GM21576 (cell line): Measurements from ENCODE around the gene KIAA0825.

Experiments used
- ATAC-seq: cut with Tn5 transposase; IDR thresholded peaks from one replicate; pipeline ENCODE4 v1.9.1; 2021; ENCODE audit warnings: mild to moderate bottlenecking, moderate library complexity; ENCODE audit not compliant: unreplicated experiment

The KIAA0825 gene, protein sequence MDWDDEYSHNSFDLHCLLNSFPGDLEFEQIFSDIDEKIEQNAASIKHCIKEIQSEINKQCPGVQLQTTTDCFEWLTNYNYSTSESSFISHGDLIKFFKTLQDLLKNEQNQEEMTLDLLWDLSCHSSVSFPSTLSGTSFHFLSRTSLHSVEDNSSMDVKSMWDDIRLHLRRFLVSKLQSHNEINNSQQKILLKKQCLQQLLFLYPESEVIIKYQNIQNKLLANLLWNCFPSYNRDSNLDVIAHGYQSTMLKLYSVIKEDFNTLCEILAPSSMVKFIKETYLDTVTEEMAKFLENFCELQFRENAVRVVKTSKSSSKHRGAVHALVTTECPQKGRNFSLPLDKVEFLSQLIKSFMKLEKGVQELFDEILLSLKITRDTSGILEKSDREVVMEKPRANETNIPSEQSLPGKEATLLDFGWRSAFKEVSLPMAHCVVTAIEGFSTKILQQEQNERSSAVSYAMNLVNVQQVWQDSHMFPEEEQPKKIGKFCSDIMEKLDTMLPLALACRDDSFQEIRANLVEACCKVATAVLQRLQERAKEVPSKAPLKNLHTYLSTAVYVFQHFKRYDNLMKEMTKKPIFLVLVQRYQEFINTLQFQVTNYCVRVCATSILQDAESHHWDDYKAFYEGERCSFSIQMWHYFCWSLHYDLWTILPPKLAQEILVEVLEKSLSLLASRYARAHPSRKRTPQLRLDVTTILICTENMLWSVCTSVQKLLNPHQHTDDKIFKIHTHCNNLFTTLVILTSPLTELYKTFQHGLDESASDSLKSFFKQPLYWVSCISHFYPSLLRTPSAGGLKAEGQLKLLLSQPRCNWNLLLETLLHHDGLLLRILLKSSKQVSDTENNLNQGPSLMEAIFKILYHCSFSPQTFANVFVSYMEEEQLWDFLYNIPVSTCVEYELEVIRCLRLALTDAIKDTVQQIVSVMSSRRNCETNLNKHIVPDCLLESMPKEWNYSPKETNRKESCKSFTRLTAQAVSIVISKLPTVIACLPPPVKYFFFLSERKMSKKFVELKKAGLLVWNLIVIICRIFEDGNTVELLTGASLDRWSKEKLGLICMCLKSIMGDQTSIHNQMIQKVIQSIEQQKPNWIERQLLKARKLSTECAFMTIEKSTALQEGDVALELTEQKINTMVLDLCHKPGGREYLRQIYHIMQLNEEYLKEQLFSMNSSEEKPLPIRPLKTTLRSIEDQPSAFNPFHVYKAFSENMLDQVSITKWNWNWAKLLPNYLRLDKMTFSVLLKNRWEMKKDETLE (N-terminal part only)

DNA sequence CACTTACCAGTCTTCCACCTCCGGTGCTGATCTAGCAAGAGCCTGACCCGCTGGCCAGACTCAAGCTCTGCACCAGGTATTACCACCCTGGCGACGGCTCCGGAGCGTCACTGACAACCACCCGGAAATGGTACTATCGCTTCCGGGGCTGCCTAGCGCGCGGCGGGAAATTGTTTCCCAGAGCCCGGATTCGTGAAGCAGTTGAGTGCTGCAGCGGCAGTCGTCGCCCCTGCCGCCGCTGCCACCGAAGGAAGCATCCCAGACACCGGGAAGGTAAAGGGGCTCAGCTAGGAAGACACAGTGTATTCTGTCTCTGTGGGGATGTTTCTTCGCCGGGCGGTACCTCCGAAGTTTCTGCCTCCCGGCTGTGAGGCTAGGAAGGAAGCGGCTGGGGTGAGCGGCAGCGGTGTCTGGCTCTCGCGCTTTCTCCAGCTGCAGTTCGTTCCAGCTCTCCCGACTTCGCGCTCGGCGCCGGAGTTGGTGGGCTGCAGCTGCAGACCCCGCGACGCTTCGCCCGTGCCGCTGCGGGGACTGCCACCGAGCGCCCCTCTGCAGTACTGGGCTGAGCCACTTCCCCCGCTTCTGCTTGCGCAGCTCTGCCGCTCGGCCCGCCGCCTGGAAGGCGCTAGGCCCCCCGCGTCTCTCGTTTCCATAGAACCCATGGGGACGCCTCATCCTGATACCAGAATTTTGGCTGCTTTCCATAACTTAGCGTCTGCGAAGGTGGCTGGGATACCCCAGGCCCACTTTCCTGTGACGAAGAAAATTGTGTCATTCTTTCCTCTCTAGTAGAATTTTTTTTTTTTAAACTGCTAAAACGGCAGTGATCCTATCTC, at the start of gene KIAA0825, which contains the start of gene SLF1:
KIAA0825 (minus strand) TSS at position 112 of the 836 bp plus-strand sequence. CDS start 81,478 bp downstream, outside the sequence.
SLF1 (plus strand) TSS at position 177 of the 836 bp plus-strand sequence. CDS start 10,142 bp downstream, outside the sequence.
- ATAC-seq, result peak; percentile 97

DNA sequence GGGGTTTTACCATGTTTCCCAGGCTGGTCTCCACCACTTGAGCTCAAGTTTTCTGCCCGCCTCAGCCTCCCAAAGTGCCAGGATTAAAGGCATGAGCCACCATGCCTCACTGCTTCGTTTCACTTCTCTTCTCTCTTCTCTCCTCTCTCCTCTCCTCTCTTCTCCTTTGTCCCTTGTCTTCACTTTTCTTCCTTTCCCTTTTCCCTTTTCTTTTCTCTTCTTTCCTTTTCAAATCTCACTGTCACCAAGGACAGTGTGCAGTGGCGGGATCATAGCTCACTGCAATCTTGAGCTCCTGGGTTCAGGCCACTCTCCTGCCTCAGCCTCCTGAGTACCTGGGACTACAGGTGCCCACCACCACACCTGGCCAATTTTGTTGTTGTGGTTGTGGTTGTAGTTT, 49.5 kb upstream of the KIAA0825 start:
- no peak for ATAC-seq

DNA sequence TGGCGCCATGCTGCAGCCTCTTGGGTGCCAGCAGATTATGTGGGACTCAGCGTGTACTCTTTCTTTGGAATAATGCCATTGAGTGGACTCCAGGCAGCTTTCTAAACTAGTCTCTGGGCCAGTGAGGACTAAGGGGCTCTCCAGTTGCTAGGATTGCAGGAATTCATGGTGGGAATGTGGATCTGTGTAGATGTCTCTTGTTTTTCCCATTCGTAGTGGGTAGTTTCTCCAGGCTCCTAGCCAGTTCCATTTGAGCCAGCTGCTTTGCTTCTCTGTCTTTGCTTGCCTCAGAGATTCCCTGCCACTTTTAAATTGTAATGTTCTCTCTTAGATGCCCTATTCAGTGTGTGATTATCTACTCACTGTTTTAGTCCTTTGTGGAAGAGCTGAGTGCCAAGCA, 42.7 kb upstream of the KIAA0825 start:
- ATAC-seq, result no peak

DNA sequence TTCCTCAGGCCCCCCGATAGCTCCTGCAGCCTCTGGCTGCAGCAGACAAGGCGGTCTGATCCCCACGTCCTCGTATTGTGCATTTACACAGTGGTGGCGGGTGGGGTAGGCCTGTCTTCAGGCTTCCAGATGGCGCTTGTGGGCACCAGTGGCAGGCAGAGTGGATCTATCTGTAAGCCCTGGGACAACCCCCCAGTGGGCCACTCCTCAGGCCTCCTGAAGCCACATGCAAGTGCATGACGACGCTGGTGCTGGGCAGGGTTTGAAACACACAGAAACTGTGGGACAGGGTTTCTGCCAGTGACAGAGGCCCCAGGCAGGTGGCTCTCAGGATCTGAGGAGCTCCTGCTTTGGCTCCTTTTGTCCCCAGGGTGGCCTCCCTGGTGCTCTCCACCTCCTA, 42.1 kb upstream of the KIAA0825 start:
- no peak for ATAC-seq

DNA sequence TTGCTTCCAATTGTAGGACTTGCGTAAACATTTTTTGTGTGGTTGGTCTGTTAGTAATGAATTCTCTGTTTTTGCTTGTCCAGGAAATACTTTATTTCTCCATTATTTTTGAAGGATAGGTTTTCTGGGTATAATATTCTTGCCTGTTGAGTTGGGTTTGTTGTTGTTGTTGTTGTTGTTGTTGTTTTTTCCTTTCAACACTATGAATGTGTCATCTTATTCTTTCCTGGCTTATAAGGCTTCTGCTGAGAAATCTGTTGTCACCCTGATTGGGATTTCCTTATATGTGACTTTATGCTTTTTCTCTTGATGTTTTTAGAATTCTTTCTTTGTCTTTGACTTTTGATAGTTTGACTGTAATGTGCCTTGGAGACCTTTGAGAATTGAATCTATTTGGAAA, 39.9 kb upstream of the KIAA0825 start:
- ATAC-seq, result no peak

DNA sequence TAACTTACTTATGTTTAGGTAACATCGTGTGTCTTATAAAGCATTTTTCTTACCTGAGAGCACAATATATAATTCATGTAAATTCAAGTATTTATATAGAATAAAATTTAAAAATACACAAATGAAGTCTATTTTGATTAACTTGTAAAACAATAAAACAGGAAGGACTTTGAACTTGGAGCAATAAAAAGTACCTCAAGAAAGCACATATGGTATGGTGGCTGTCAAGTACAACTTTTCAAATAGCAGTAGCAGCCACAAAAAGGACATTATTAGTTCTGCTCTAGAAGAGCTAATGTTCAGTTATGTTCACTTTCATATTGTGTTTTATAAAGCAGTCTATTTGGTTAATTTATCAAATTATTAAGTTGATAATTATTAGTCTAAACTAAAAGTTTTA, 31.5 kb upstream of the KIAA0825 start:
- no peak for ATAC-seq

DNA sequence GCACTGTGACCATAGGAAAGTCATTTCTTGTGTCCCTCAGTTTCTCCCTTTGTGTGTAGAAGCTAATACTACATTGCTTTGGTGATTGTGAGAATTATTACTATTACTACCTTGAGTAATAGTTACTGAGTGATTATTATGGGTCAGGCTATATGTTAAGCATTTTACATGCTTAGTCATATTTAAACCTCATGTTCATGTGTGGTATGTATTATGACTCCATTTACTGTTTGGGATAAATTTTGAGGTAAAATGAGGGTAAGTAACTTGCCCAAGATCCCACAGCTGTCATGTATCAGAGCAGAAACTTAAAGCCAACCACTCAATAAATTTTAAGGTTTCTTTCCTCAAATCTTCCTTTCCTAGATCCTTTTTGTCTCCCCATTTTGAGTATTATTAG, 28.4 kb upstream of the KIAA0825 start:
- no peak for ATAC-seq

DNA sequence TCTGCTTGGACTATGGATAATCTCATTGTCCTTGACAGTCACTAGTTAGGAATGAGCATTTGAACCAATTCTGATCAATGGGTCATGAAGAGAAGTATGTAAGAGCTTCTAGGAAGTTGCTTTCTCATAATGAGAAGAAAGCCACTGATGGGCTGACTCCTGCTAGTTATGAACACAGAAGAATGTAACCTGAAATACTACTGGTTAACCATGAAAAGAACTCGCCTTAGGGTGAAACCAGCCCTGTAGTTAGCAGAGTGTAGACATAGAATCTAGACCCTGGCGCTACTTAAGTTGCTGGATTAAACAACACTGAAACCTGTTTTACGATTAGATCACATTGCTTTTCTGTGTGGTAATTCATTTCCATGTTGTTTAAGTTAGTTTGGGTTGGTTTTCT, 26.6 kb upstream of the KIAA0825 start:
- no peak for ATAC-seq

DNA sequence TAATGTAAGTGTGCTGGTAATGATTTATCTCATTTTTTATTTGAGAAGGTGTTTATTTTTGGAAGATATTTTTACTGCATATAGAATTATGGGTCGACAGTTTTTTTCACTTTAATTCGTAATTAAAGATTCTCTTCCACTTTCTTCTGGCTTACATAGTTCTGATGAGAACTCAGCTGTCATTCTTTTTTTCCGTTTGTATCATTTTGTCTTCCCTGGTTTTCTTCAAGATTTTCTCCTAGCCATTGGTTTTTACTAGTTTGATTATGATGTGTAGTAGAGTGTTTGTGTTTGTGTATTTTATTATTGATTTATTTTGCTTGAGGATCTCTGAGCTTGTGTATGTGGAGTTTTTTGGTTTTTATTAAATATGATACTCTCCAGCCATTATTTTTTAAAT, 21.8 kb upstream of the KIAA0825 start:
- no peak for ATAC-seq

DNA sequence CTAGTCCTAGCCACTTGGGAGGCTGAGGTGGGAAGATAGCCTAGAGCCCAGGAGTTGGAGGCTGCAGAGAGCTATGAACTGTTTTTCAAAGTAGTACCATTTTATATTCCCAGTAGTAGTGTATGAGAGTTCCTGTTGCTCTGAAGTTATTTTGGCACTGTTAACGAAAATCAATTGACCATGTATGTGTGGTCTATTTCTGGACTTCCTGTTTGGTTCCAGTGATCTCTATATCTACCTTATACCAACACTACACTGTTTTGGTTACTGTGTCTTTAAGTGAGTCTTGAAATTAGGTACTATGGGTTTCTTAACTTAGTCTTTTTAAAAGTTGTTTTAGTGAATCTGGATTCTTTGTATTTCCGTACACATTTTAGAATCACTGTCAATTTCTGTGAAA, 13.6 kb upstream of the KIAA0825 start:
- peak; percentile 99 for ATAC-seq

DNA sequence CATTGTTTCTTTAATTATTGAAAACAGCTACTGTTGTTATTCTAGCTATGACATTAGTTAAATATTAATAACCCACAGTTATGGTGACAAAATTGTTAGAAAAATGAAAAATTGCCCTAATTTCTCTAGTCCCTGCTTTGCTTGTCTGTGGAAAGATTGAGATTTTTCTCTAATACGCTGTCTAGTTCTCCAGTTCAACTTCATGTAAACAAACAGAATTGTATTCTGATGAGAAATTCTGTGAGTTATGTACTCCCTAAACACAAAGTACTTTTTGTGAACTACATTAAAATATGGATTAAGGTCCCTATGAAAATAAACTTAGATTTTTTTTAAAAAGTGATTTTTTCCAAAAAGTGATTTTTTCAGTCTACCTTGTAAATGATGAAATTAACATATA, 8.8 kb upstream of the KIAA0825 start:
- ATAC-seq, result no peak

DNA sequence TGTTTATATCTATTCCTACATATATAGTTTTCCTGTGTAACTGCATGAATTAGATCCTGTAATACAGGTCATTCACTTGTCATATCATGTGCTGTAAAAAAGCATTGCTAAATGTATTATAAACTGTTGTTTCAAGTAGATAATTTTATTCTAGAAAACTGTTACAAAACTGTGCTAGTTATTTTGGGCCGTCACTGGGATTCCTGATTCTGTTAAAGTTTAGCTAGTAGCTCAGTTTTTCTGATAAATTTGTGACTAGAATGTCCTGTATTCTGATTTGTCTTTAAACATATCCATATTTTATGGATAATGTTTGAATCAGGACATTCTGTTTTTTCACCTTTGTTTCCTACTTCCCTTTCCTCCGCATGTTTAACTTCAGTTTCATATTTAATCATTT, 5.5 kb upstream of the KIAA0825 start:
- no peak for ATAC-seq

DNA sequence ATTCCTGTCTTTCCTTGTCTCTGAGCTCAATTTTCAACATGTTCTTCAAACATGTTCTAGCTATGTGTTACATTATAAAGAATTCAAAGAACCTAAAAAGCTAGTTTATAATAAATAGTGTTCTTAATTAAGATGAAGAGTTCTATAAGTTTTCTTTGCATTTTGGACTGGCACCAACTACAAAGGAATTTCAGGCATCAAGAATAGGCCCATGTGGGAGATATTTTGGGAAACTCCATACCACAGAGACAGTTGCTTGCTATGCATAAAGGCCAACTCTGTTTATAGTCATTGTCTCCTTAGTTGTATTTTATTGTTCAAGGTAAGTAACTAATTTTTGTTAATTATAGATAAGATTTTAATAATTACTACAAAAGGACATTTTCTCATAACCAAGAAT, 4.6 kb upstream of the KIAA0825 start:
- ATAC-seq, result no peak

DNA sequence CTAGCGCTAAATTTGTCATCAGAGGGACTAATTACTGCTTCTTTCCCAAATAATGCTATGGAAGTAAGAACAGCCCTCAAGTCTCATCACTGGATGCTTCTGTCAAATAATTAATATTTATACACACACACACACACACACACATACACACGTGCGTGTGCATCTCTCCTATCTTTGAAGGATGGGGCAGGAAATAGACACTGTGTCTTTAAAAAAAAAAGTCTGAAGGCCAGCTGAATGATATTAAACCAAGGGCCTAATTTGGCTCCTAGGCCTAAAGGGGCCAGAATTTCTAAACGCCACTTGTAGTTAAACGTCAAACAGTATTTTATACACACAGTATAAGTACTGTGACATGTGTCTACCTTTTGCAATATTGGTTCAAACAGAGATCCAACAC, 3.4 kb upstream of the KIAA0825 start:
- ATAC-seq, result no peak

DNA sequence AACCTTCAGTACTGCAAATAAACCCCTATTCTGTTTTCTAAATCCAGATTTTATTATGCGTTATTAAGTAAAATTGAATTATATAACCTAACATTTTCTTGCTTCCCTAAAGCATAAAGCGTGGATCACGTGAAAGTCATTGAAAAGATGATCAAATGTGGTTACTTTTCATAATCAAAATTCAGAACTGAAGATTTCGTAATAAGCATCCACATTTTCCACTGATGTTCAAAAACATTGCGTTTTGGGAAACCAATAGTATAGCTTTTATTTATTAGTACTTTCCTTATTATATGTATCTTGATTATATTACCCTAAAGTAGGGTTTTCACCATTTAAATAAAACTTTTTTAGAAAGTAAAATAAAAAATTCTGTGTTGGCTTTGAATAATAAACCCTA, 1.9 kb upstream of the KIAA0825 start:
- no peak for ATAC-seq

DNA sequence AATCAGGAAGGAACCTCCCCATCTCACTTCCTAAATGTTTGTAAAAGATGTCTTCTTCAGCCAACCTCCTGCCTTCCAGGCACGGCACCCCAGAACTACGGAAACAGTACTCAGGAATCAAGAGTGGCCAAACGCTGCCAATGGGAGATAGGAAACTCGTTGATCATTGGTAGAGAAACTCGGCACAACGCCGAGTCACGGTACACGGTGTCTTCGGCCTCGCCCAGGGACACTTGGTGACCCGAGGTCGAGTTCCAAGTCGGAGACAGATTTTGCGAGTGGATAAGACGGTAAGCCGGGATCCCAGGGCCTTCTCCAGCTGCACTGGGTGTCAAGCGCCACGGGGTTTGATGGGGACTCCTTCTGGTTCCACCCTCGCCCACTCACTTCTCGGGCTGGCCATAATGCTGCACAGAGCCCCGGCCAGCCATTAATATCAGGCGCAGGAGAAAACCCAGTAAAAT, 343 bp downstream of the KIAA0825 start:
- ATAC-seq, result peak; percentile 22

DNA sequence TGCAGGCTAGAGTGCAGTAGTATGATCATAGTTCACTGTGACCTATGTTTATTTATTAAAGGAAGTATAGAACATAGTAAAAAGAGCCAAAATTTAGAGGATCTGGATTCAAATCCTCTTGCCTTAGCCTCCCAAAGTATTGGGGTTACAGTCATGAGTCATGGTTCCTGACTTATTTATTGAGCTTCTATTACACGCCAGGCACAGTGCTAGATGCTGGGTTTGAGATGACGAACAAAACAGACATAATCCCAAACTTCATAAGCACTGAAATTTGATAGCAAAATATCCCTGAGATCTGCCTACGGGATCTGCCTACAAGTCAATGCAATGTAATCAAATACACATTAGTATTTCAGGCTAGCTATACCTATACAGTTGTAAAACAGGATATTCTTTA, 2.5 kb downstream of the KIAA0825 start:
- ATAC-seq, result no peak

DNA sequence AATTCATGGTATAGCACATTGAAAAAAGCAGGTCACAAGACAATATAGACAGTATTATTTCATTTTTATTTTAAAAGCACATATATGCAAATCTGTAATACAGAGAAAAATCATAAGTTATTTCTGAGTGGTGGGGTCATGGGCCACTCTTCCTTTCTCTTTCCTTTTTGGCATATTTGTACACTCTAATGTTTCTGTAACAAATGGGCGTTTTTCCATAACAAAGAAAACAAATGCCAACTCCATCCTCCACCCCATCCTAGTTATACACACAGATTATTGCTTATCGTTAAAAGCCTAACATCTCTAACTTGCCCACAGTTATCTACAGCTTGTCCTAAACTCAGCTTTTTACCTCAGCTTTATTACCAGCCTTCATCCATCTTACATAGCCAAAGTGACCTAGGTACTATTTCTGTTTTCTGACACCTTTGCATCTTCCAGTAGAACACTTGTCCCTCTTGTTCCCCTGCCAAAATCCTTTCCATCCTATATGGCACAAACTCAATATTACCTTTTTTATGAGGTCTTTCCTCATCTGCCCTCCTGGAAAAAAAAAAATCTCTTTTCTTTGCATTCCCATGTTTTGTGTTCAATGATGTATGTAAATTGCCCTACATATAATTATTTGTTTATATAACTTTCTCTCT, 4.1 kb downstream of the KIAA0825 start:
- ATAC-seq, result no peak

DNA sequence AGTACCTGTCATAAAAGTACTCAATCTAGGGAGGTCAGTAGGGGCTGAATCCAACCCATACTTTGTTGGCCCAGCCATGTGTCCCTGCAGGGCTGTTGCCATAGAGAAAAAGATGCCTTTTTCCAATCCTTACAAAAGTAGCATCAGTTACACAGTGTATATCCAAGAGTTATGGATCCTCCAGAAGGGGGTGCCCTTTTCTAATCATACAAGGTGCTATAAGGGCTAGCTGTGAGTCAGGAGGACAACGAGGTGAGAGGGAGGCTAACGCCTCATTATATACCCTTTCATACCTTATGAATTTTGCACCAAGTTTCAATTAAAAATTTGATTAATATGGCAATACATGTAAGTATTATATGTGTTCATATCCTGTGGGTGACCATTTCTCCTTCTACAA, 4.8 kb downstream of the KIAA0825 start:
- ATAC-seq, result no peak
